Sigmoid colon (tissue), 4 donors: Measurements from ENCODE around the gene ZNF853.

Experiments
- CTCF ChIP-seq, 4 experiments: fragments of 450-650 bp in 3 of 4; fragments of 200-600 bp in 1 of 4; IDR thresholded peaks; one replicate each; pipeline ENCODE4 v1.5.1; 2016 to 2019; ENCODE audit warnings: antibody characterized with exemption in 4 of 4, mild to moderate bottlenecking in 3 of 4, moderate library complexity in 2 of 4
- POLR2A ChIP-seq, 2 donors: fragments of 450-650 bp; IDR thresholded peaks; one replicate each; pipeline ENCODE4 v1.6.1; 2016; ENCODE audit warnings: antibody characterized with exemption in 2 of 2, mild to moderate bottlenecking in 2 of 2, moderate library complexity in 2 of 2
- POLR2AphosphoS5 ChIP-seq, 4 donors: sonication (generic); formaldehyde crosslinking; IDR thresholded peaks; one replicate each; pipeline ENCODE4 v1.6.1; 2017; ENCODE audit warnings: antibody characterized with exemption in 4 of 4

- no peak for TF ChIP-seq POLR2A (IDR thresholded peaks at IDR 0.05)
- TF ChIP-seq CTCF (IDR thresholded peaks at IDR 0.05) = no peak
- TF ChIP-seq POLR2AphosphoS5 (IDR thresholded peaks at IDR 0.05) = no peak
Measured at GRCh38 chr7:6571160-6571779, 44.1 kb upstream of the ZNF853 start.
